ENCODE results near the gene TCAIM.

Gene TCAIM

DNA sequence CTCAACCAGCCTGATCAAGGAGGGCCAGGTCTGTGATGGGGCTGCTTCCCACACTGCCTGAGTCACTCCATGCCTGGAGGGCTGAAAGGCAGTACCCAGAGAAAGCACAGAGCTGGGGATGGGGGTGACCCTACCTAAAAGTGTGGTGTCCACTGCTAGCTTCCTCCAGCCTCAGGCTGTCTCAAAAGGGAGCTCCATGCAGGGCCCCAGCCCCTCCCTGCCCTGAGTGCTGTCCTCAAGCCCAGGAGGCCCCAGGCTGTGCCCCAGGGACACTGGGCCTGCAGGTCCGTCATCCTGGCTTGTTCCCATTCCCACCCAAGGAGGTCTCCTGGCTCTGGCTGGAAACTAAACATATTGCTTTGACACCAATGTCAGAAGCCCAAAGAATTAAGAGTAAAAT lies 82.1 kb downstream of the TCAIM start:
- no peak overlapping the region for H3K4me3 ChIP-seq (ENCODE audit: low read depth in 1 of 2, low read length in 2 of 2)
- no peak for ATAC-seq (ENCODE audit: insufficient read depth, low read depth)
- H3K9ac ChIP-seq (ENCODE audit: low read depth, low read length) = no peak overlapping the region
- H3K4me1 ChIP-seq (ENCODE audit: insufficient read depth, low read length) = no peaks in the 10 kb centered on the region
- H2AFZ ChIP-seq (ENCODE audit: low read depth, low read length) = no peak overlapping the region
- no peaks in the 10 kb centered on the region for H3K36me3 ChIP-seq (ENCODE audit: insufficient read depth, low read length)
- H3K9me3 ChIP-seq (ENCODE audit: insufficient read depth, low read length, severe bottlenecking) = no peaks in the 10 kb centered on the region
- H3K27ac ChIP-seq (ENCODE audit: low read length) = no peak overlapping the region
- TF ChIP-seq EZH2 (IDR thresholded peaks at IDR 0.05; ENCODE audit: borderline replicate concordance, low read depth, low read length, severe bottlenecking) = no peak
- TF ChIP-seq, protein P1, sequence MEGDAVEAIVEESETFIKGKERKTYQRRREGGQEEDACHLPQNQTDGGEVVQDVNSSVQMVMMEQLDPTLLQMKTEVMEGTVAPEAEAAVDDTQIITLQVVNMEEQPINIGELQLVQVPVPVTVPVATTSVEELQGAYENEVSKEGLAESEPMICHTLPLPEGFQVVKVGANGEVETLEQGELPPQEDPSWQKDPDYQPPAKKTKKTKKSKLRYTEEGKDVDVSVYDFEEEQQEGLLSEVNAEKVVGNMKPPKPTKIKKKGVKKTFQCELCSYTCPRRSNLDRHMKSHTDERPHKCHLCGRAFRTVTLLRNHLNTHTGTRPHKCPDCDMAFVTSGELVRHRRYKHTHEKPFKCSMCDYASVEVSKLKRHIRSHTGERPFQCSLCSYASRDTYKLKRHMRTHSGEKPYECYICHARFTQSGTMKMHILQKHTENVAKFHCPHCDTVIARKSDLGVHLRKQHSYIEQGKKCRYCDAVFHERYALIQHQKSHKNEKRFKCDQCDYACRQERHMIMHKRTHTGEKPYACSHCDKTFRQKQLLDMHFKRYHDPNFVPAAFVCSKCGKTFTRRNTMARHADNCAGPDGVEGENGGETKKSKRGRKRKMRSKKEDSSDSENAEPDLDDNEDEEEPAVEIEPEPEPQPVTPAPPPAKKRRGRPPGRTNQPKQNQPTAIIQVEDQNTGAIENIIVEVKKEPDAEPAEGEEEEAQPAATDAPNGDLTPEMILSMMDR (IDR thresholded peaks at IDR 0.05; ENCODE audit: borderline replicate concordance, extremely low read depth, low read length, poor library complexity, severe bottlenecking) = no peak
- H4K20me1 ChIP-seq (ENCODE audit: insufficient read depth, low read length) = no peaks in the 10 kb centered on the region
- H3K79me2 ChIP-seq (ENCODE audit: insufficient read depth, low read length) = no peaks in the 10 kb centered on the region
- H3K4me2 ChIP-seq (ENCODE audit: insufficient read depth, low read length) = no peak overlapping the region
- no peaks in the 10 kb centered on the region for H3K27me3 ChIP-seq (ENCODE audit: insufficient read depth, low read length, poor library complexity)
- no peak for DNase-seq

DNA sequence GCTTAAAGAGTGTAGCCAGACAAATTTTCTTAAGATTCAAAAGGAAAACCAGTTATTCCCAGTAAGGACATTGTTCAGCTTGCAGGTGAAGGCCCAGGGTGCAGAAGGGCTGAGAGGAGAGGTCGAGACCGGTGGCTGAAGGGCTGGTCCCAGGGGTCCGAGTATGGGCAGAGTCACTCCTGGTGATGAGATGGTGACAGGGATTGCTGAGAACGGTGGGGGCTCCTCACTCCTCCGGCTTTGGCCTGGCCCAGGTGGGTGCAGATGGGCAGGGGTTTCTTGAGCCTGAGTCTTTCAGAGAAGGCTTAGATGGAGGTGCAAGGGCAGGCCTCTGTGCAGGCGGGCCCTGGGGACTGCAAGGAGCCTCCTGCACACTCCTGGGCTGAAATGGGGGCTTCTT lies 82.7 kb downstream of the TCAIM start:
- H3K36me3 ChIP-seq (ENCODE audit: insufficient read depth, low read length) = no peaks in the 10 kb centered on the region
- DNase-seq (no peak), ATAC-seq (ENCODE audit: insufficient read depth, low read depth) (no peak)
- no peak overlapping the region for H3K4me3 ChIP-seq (ENCODE audit: low read depth in 1 of 2, low read length in 2 of 2)
- H3K27ac ChIP-seq (ENCODE audit: low read length) = no peak overlapping the region
- TF ChIP-seq EZH2 (IDR thresholded peaks at IDR 0.05; ENCODE audit: borderline replicate concordance, low read depth, low read length, severe bottlenecking) = no peak
- TF ChIP-seq, protein P1 (IDR thresholded peaks at IDR 0.05; ENCODE audit: borderline replicate concordance, extremely low read depth, low read length, poor library complexity, severe bottlenecking) = no peak
- H3K9me3 ChIP-seq (ENCODE audit: insufficient read depth, low read length, severe bottlenecking) = no peaks in the 10 kb centered on the region
- H3K9ac ChIP-seq (ENCODE audit: low read depth, low read length) = no peak overlapping the region
- H3K27me3 ChIP-seq (ENCODE audit: insufficient read depth, low read length, poor library complexity) = no peaks in the 10 kb centered on the region
- H3K79me2 ChIP-seq (ENCODE audit: insufficient read depth, low read length) = no peaks in the 10 kb centered on the region
- H2AFZ ChIP-seq (ENCODE audit: low read depth, low read length) = no peak overlapping the region
- no peak overlapping the region for H3K4me2 ChIP-seq (ENCODE audit: insufficient read depth, low read length)
- H3K4me1 ChIP-seq (ENCODE audit: insufficient read depth, low read length) = no peaks in the 10 kb centered on the region
- H4K20me1 ChIP-seq (ENCODE audit: insufficient read depth, low read length) = no peaks in the 10 kb centered on the region

DNA sequence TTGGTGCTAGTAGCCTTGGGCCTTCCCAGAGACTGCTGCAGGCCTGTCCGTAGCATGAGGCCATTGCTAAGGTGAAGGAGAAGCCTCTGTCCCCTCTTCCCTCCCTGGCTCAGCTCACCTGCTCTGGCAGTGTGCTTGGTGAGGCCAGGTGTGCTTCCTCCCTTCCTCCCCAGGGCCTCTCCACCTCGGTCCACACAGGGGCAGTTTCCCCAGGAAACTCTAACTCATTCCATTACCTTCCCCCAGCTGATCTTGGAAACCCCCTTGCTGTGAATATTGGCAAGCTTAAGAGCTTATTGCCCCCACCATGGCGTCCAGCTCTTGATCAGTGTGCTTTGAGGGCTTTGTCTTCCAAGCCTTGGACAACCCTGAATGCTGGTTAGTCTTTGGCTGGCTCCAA lies 86.2 kb downstream of the TCAIM start:
- no peak overlapping the region for H3K9ac ChIP-seq (ENCODE audit: low read depth, low read length)
- no peak for TF ChIP-seq EZH2 (IDR thresholded peaks at IDR 0.05; ENCODE audit: borderline replicate concordance, low read depth, low read length, severe bottlenecking)
- TF ChIP-seq, protein P1 (IDR thresholded peaks at IDR 0.05; ENCODE audit: borderline replicate concordance, extremely low read depth, low read length, poor library complexity, severe bottlenecking) = no peak
- no peaks in the 10 kb centered on the region for H3K4me1 ChIP-seq (ENCODE audit: insufficient read depth, low read length)
- H3K27ac ChIP-seq (ENCODE audit: low read length) = no peak overlapping the region
- ATAC-seq (ENCODE audit: insufficient read depth, low read depth) = no peak
- H3K27me3 ChIP-seq (ENCODE audit: insufficient read depth, low read length, poor library complexity) = no peaks in the 10 kb centered on the region
- H3K36me3 ChIP-seq (ENCODE audit: insufficient read depth, low read length) = no peaks in the 10 kb centered on the region
- H3K79me2 ChIP-seq (ENCODE audit: insufficient read depth, low read length) = no peaks in the 10 kb centered on the region
- H3K9me3 ChIP-seq (ENCODE audit: insufficient read depth, low read length, severe bottlenecking) = no peaks in the 10 kb centered on the region
- no peak for DNase-seq
- no peak overlapping the region for H2AFZ ChIP-seq (ENCODE audit: low read depth, low read length)
- no peak overlapping the region for H3K4me3 ChIP-seq (ENCODE audit: low read depth in 1 of 2, low read length in 2 of 2)
- no peak overlapping the region for H3K4me2 ChIP-seq (ENCODE audit: insufficient read depth, low read length)
- no peaks in the 10 kb centered on the region for H4K20me1 ChIP-seq (ENCODE audit: insufficient read depth, low read length)

DNA sequence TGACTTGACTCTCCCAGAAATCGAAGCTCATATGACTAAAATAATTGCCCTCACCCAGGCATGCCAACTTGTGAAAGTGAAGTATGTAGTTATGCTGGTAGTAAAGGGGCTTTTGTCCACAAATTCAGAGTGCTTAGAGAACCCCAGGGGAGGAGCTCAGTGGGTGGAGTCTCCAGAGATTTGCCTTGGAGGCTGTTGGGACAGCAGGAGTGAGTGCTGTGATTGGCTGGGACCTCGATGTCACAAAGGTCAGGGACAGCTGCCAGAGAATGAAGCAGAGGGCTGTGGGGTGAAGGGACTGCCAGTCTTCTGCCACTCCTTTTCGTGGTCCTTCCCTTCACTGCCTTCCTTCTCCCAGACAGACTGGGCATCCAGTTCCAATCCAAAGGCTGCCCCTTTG lies 89.1 kb downstream of the TCAIM start:
- Histone ChIP-seq H3K4me2 (ENCODE audit: insufficient read depth, low read length) (no peak overlapping the region), H3K9ac (ENCODE audit: low read depth, low read length) (no peak overlapping the region), H3K79me2 (ENCODE audit: insufficient read depth, low read length) (no peaks in the 10 kb centered on the region), H2AFZ (ENCODE audit: low read depth, low read length) (no peak overlapping the region), H4K20me1 (ENCODE audit: insufficient read depth, low read length) (no peaks in the 10 kb centered on the region), H3K27ac (ENCODE audit: low read length) (no peak overlapping the region), H3K27me3 (ENCODE audit: insufficient read depth, low read length, poor library complexity) (no peaks in the 10 kb centered on the region), H3K4me3 (ENCODE audit: low read depth in 1 of 2, low read length in 2 of 2) (no peak overlapping the region), H3K4me1 (ENCODE audit: insufficient read depth, low read length) (no peaks in the 10 kb centered on the region), H3K36me3 (ENCODE audit: insufficient read depth, low read length) (no peaks in the 10 kb centered on the region), H3K9me3 (ENCODE audit: insufficient read depth, low read length, severe bottlenecking) (no peaks in the 10 kb centered on the region)
- no peak for DNase-seq
- no peak for ATAC-seq (ENCODE audit: insufficient read depth, low read depth)
- TF ChIP-seq EZH2 (IDR thresholded peaks at IDR 0.05; ENCODE audit: borderline replicate concordance, low read depth, low read length, severe bottlenecking) = no peak
- TF ChIP-seq, protein P1 (IDR thresholded peaks at IDR 0.05; ENCODE audit: borderline replicate concordance, extremely low read depth, low read length, poor library complexity, severe bottlenecking) = no peak
